BE2C (cell line): Measurements from ENCODE around the gene RIC8A.
"Not testable (repeated sequence)": the region's sequence is repeated elsewhere in the genome, so short reads cannot be mapped to it uniquely, and the experiment has no call there.

Experiments
- DNase-seq: peaks from one replicate; pipeline ENCODE4 v3.0.0-alpha.2; 2020
- H3K27me3 ChIP-seq: fragments of 250-450 bp; sonication (Bioruptor Pico); 2 replicates; pipeline ENCODE4 v1.5.1; 2020; ENCODE audit warnings: mild to moderate bottlenecking
- H3K36me3 ChIP-seq: fragments of 250-450 bp; sonication (Bioruptor Pico); 2 replicates; pipeline ENCODE4 v1.5.1; 2020; ENCODE audit warnings: mild to moderate bottlenecking
- H3K4me1 ChIP-seq: fragments of 250-450 bp; sonication (Bioruptor Pico); 2 replicates; pipeline ENCODE4 v1.5.1; 2020
- H3K4me3 ChIP-seq: 2 replicates; pipeline ENCODE4 v1.5.1; 2011; ENCODE audit warnings: low read depth, low read length
- H3K9me3 ChIP-seq: fragments of 250-450 bp; sonication (Bioruptor Pico); 2 replicates; pipeline ENCODE4 v1.5.1; 2020
- TF ChIP-seq, protein P1 (sequence below): IDR thresholded peaks from 2 replicates; pipeline ENCODE4 v1.5.1; 2012; ENCODE audit warnings: mild to moderate bottlenecking, low read depth, low read length

RIC8A gene

GRCh38 chr11:232783-233565, 25.5 kb downstream of the RIC8A start:
- TF ChIP-seq, protein P1, sequence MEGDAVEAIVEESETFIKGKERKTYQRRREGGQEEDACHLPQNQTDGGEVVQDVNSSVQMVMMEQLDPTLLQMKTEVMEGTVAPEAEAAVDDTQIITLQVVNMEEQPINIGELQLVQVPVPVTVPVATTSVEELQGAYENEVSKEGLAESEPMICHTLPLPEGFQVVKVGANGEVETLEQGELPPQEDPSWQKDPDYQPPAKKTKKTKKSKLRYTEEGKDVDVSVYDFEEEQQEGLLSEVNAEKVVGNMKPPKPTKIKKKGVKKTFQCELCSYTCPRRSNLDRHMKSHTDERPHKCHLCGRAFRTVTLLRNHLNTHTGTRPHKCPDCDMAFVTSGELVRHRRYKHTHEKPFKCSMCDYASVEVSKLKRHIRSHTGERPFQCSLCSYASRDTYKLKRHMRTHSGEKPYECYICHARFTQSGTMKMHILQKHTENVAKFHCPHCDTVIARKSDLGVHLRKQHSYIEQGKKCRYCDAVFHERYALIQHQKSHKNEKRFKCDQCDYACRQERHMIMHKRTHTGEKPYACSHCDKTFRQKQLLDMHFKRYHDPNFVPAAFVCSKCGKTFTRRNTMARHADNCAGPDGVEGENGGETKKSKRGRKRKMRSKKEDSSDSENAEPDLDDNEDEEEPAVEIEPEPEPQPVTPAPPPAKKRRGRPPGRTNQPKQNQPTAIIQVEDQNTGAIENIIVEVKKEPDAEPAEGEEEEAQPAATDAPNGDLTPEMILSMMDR, result no peak
- Histone ChIP-seq H3K36me3 (no peaks in the 10 kb centered on the region), H3K4me3 (no peak overlapping the region), H3K9me3 (no peaks in the 10 kb centered on the region), H3K27me3 (no peaks in the 10 kb centered on the region), H3K4me1 (no peaks in the 10 kb centered on the region)
- DNase-seq, result no peak

DNA sequence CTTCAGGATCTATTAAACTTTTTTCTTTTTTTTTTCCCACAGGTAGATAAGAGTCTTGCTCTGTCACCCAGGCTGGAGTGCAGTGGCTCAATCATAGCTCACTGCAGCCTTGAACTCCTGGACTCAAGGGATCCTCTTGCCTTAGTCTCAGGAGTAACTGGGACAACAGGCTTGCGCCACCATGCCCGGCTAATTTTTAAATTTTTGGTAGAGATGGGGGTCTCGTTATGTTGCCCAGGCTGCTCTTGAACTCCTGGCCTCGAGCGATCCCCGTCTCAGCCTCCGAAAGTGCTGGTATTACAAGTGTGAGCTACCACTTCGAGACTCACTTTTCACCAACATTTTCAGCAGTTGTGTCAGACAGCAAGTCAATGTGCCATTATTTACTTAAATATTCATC, 27.7 kb downstream of the RIC8A start:
- TF ChIP-seq, protein P1, result no peak
- Histone ChIP-seq H3K4me1 (no peaks in the 10 kb centered on the region), H3K9me3 (no peaks in the 10 kb centered on the region), H3K4me3 (peak overlapping the region; percentile 68), H3K27me3 (no peaks in the 10 kb centered on the region), H3K36me3 (no peaks in the 10 kb centered on the region; the same call in 1 of the 2 replicates)
- no peak for DNase-seq

- no peaks in the 10 kb centered on the region for H3K9me3 ChIP-seq
- H3K4me3 ChIP-seq, result peak overlapping the region; percentile 68
- TF ChIP-seq, protein P1, result no peak
- no peak for DNase-seq
- H3K27me3 ChIP-seq, result no peaks in the 10 kb centered on the region
- H3K4me1 ChIP-seq, result no peaks in the 10 kb centered on the region
- no peaks in the 10 kb centered on the region; the same call in 1 of the 2 replicates for H3K36me3 ChIP-seq
These were observed 28.1 kb downstream of the RIC8A start for GRCh38 chr11:235609-235996.

- DNase-seq, result peak; percentile 74
- no peaks in the 10 kb centered on the region; the same call in 1 of the 2 replicates for H3K36me3 ChIP-seq
- no peaks in the 10 kb centered on the region for H3K9me3 ChIP-seq
- H3K4me1 ChIP-seq, result no peaks in the 10 kb centered on the region
- H3K27me3 ChIP-seq, result no peaks in the 10 kb centered on the region
- TF ChIP-seq, protein P1, result no peak
- H3K4me3 ChIP-seq, result peak within 1 kb of the TSS; percentile 87
These were observed 28.7 kb downstream of the RIC8A start, which contains the start of gene SIRT3 for GRCh38 chr11:235997-236773. TSS of gene SIRT3 (minus strand) at chr11:236342. CDS start at chr11:236328, 14 bp downstream.

GRCh38 chr11:236774-237767, 29.6 kb downstream of the RIC8A start, which contains the start of gene PSMD13:
TSS of gene PSMD13 (plus strand) at chr11:236976. CDS start at chr11:237050, 74 bp downstream.
- peak within 1 kb of the TSS; percentile 87 for H3K4me3 ChIP-seq
- TF ChIP-seq, protein P1, result no peak
- no peaks in the 10 kb centered on the region for H3K4me1 ChIP-seq
- no peaks in the 10 kb centered on the region for H3K9me3 ChIP-seq
- no peaks in the 10 kb centered on the region; the same call in 1 of the 2 replicates for H3K36me3 ChIP-seq
- DNase-seq, result peak; percentile 86
- no peaks in the 10 kb centered on the region for H3K27me3 ChIP-seq

- not testable (repeated sequence) for H3K4me3 ChIP-seq, H3K9me3 ChIP-seq, DNase-seq, H3K36me3 ChIP-seq, H3K27me3 ChIP-seq, H3K4me1 ChIP-seq
These were observed 30.8 kb downstream of the RIC8A start for GRCh38 chr11:238346-238745.
